Adrenal gland (tissue), 5 donors: ENCODE measurements around the gene SETD3.

ENCODE experiments used
- CTCF ChIP-seq, 6 experiments: fragments of 450-650 bp in 4 of 6; fragments of 200-600 bp in 2 of 6; sonication (generic) in 1 of 6; IDR thresholded peaks; 1 replicate in 5 of 6; 2 replicates in 1 of 6; pipeline versions ENCODE4 v1.5.1 to v1.8.0; 2016 to 2021; ENCODE audit warnings: antibody characterized with exemption in 6 of 6, mild to moderate bottlenecking in 2 of 6, moderate library complexity in 1 of 6
- POLR2A ChIP-seq, 2 donors: fragments of 450-650 bp; IDR thresholded peaks; one replicate each; pipeline ENCODE4 v1.6.1; 2017; ENCODE audit warnings: antibody characterized with exemption in 2 of 2, mild to moderate bottlenecking in 2 of 2, moderate library complexity in 1 of 2
- donor health status: DM: no; HTN: no; CAD: no.

- TF ChIP-seq CTCF (IDR thresholded peaks at IDR 0.05) (no peak), POLR2A (IDR thresholded peaks at IDR 0.05) (no peak)
Observed at GRCh38 chr14:99514552-99515300, 34.1 kb upstream of the SETD3 start.
